RCC 7860 (cell line): ENCODE measurements around the gene ACTR1B.
"Not testable (repeated sequence)": the region's sequence is repeated elsewhere in the genome, so short reads cannot be mapped to it uniquely, and the experiment has no call there.

Source experiments
- DNase-seq: peaks from one replicate; pipeline ENCODE4 v3.0.0-alpha.2; 2015; ENCODE audit warnings: low spot score
- FAIRE-seq: peaks from 2 replicates; lab custom pipeline; 2012; peaks lifted over from hg19 to GRCh38; lab: Jason Lieb, UNC

Gene ACTR1B

DNA sequence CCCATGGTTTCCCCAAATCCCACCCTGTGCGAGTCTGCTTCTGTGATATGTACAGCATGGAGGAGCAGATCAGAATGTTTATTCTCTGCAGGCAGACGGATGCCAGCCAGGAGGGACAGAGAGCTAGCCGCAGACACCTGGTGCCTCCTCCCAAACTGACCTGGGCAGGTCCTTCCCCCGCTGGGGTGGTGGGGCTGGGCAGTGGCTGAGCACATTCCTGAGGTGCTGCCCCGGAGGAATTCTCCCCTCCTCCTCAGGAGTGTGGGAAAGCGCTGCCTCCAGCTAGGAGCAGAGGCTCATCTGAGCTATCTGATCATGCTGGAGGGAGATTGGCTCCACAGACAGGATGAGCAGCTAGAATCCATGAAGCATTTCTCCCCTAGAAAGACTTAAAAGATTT lies 27.3 kb upstream of the ACTR1B start:
- no peak for DNase-seq
- no peak for FAIRE-seq

- DNase-seq, result no peak
- no peak for FAIRE-seq
Observed at GRCh38 chr2:97688062-97688827, 24.4 kb upstream of the ACTR1B start.

DNA sequence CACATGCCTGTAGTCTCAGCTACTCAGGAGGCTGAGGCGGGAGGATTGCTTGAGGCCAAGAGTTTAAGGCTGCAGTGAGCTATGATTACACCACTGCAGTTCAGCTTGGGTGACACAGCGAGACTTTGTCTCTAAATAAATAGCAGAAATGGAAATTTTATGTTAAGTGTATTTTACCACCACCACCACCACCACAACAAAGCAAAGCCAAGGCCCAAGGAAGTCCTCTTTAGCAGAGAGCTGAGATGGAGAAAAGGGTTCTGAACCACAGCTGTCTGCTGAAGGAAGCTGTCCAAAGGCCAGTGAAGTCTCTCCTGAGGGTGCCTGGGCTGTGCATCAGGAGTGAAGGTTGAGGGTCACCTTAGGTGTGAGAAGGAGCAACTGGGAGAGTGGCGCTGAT lies 23.4 kb upstream of the ACTR1B start:
- DNase-seq, FAIRE-seq: not testable (repeated sequence)

GRCh38 chr2:97678298-97678697 lies 14.5 kb upstream of the ACTR1B start:
- DNase-seq, result no peak
- FAIRE-seq, result no peak

- DNase-seq, result no peak
- FAIRE-seq, result no peak
Observed at GRCh38 chr2:97677480-97677879, 13.6 kb upstream of the ACTR1B start.

GRCh38 chr2:97676620-97677019 lies 12.8 kb upstream of the ACTR1B start:
- FAIRE-seq, result no peak
- no peak for DNase-seq

GRCh38 chr2:97675430-97676113 lies 11.7 kb upstream of the ACTR1B start:
- DNase-seq (no peak), FAIRE-seq (no peak)

- no peak for DNase-seq
- FAIRE-seq, result no peak
Observed at GRCh38 chr2:97673915-97674283, 10.1 kb upstream of the ACTR1B start.

- DNase-seq, result no peak
- FAIRE-seq, result no peak
Observed at GRCh38 chr2:97673182-97673914, 9.5 kb upstream of the ACTR1B start.

DNA sequence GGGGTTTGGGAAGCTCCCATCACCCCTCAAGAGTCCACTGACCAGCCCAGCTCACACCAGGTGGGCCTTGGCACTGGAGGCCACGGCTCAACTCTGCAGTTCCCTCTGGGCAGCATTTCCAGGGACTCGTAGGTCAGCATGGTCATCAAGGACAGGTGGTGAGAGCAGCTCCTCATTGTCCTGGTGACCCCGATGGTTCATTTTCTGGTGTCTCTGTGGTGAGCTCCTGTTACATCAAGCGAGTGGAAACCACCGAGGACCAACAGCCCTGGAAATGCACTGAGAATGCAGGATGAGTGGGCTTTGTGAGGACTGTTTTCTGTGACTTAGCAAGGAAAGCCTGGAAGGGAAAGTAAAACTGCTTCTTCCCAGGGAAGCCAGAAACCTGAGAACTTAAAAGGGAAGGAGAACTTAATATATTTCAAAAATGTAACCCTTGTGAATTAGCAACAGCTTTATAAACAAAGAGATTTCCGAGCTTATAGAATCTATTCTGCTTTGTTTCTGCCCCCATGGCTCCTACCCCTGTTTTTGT lies 8.8 kb upstream of the ACTR1B start:
- FAIRE-seq, DNase-seq: not testable (repeated sequence)

GRCh38 chr2:97671526-97671925 lies 7.7 kb upstream of the ACTR1B start:
- no peak for DNase-seq
- no peak for FAIRE-seq

DNA sequence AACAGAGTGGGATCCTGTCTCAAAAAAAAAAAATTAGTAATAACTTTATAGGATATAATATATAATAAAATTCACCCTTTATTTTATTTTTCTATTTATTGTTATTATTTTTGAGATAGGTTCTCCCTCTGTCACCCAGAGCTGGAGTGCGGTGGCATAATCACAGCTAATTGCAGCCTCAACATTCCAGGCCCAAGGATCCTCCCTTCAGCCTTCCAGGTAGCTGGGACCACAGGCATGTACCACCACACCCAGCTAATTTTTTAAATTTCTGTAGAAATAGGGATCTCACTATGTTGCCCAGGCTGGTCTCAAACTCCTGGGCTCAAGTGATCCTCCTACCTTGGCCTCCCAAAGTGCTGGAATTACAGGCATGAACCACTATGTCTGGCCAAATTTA lies 6.6 kb upstream of the ACTR1B start:
- no peak for DNase-seq
- FAIRE-seq, result no peak

DNA sequence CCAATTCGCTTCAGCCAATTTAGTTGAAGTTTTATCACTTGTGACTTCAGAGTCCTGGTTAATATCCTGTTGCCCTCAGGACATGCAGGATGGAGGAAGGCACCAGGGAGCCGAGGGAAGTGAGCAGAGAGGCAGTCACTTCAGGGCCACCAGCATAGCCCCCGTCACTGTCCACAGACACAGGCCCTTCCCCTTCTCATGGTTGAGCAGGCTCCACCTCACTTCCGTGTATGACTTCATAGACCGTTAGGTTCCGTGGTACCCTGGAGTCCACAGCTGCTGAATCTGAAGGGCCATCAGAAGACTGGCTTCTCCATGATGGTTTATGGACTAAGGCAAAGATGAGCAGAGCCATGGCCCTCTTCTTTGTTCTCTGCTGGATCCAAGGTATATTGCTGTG lies 5.6 kb upstream of the ACTR1B start, which contains the start of gene C2orf92:
TSS of gene C2orf92 (plus strand) at position 266 of the 400 bp plus-strand sequence. CDS start at position 342, 76 bp downstream.
- FAIRE-seq (no peak), DNase-seq (no peak)

DNA sequence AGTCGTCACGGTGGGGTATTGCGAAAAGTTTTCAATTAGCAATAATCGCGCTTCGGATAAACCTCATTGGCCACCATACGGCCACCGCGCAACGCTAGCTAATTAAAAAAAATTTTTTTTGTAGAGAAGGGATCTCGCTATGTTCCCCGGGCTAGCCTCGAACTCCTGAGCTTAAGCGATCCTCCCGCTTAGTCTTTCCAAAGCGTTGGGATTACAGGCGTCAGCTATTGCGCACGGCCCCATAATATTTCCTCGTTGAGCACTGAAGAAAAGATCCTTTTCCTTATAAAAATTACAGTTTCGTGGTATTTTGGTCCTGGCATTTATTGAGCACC lies 759 bp upstream of the ACTR1B start:
- FAIRE-seq (no peak), DNase-seq (no peak)

- DNase-seq (no peak), FAIRE-seq (no peak)
Observed at GRCh38 chr2:97663626-97663961, 250 bp downstream of the ACTR1B start.

GRCh38 chr2:97662895-97663625 lies 784 bp downstream of the ACTR1B start:
- DNase-seq, result peak; percentile 94
- FAIRE-seq, result peak; percentile 74

DNA sequence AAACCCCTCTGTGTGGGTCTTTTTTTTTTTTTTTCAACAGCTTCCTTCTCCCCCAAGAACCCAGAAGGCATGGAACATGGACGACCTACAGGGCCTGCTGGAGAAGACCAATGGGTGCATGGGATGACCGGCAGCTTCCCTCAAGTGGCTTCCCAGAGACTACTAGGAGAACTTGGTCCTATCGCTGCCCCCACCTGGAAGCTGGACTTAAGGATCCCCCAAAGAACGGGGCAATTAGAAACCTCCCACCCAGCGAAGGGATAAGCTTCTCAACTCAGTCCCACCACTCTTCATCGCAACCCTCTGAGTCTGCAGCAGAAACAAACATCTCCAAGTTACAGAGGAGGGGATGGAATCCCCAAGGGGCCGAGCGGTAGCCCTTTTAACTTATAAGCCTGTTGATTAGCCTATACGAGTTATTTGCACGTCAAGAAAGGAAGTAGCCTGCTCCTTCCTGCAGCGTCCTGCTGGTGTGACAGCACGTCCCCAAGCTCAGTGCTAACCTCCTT lies 1.4 kb downstream of the ACTR1B start:
- FAIRE-seq (no peak), DNase-seq (no peak)

GRCh38 chr2:97661927-97662326 lies 1.9 kb downstream of the ACTR1B start:
- FAIRE-seq (no peak), DNase-seq (no peak)

DNA sequence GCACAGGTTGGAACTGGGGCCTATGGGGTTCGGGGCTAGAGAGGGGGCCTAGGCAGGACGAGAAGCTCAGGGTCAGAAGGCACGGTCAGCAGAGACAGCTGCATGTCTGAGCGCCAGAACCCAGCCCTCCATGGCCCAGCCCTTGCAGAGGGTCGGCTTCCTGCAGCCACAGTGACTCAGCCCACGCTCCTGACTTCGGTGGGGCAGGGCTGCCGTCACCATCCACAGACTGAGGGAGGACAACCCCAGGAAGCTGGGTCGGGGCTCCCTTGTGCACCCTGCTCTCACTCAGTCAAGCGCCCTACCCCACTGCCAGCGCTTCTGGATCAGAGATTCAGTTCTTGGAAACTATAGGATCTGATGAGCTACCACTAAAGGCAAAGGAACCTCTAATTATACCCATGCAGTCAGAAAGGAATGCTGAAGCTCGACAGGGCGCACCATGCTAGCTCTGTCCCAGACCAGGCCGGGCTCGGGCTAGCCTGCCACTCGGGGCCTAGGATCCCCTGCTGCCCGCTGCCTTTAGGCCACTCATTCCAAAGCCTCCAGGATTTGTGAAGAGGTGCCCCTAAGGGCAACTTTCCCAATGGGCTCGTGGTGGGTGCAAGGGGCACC lies 3.0 kb downstream of the ACTR1B start:
- DNase-seq (no peak), FAIRE-seq (no peak)

- no peak for DNase-seq
- no peak for FAIRE-seq
Observed at GRCh38 chr2:97660044-97660774, 3.6 kb downstream of the ACTR1B start.
